Endothelial cell of umbilical vein (primary cell): ENCODE data around the gene ZDHHC14. TPM values are rescaled to one million over a fixed set of nuclear protein-coding genes. Genes with fewer than 3 reads are reported as not detected.

Source experiments
- BruUV-seq: library from RNA; stranded (reverse); fragments of 400-500 nt; replicated peaks from 2 replicates; lab custom pipeline; 2021; lab: Mats Ljungman, UMichigan
- CTCF ChIA-PET: fragments of 300-600, 350-600 bp; sonication (Branson Sonifier 250); formaldehyde crosslinking; loops from one replicate; lab custom pipeline; 2021; ENCODE audit warnings: antibody characterized with exemption, inconsistent platforms; lab: Charles Lee
- POLR2A ChIA-PET: fragments of 300-600, 350-600 bp; sonication (Branson Sonifier 250); formaldehyde crosslinking; loops from one replicate; lab custom pipeline; 2021; ENCODE audit warnings: antibody characterized with exemption, inconsistent platforms; lab: Charles Lee
- DNase-seq: peaks from one replicate; pipeline ENCODE4 v3.0.0-alpha.2; 2011; ENCODE audit warnings: low read depth, low spot score
- FAIRE-seq: peaks from 2 replicates; lab custom pipeline; 2011; peaks lifted over from hg19 to GRCh38; lab: Jason Lieb, UNC
- H2AFZ ChIP-seq: 2 replicates; pipeline ENCODE4 v1.6.0; 2012; ENCODE audit warnings: low read depth, low read length, control low read depth, inconsistent platforms
- H3K27ac ChIP-seq: 2 replicates; pipeline ENCODE4 v1.5.1; 2011; ENCODE audit warnings: low read depth, mild to moderate bottlenecking, control low read depth, low read length, moderate library complexity; ENCODE audit not compliant: insufficient read depth
- H3K27me3 ChIP-seq, 2 experiments: 2 replicates each; pipeline versions ENCODE4 v1.6.0 to v1.6.1; 2011; ENCODE audit warnings: low read length in 2 of 2, mixed read lengths in 1 of 2; ENCODE audit not compliant: control insufficient read depth in 2 of 2, insufficient read depth in 2 of 2
- H3K36me3 ChIP-seq, 2 experiments: 2 replicates in 1 of 2; 3 replicates in 1 of 2; pipeline ENCODE4 v1.5.1; 2011; ENCODE audit warnings: low read length in 2 of 2, mild to moderate bottlenecking in 1 of 2, moderate library complexity in 1 of 2; ENCODE audit not compliant: control insufficient read depth in 2 of 2, insufficient read depth in 2 of 2; ENCODE audit errors: extremely low read depth in 1 of 2
- H3K4me1 ChIP-seq: 3 replicates; pipeline ENCODE4 v1.5.1; 2011; ENCODE audit warnings: mild to moderate bottlenecking, low read length; ENCODE audit not compliant: control insufficient read depth, insufficient read depth; ENCODE audit errors: extremely low read depth
- H3K4me2 ChIP-seq: 2 replicates; pipeline ENCODE4 v1.6.1; 2011; ENCODE audit warnings: low read length, control low read depth, mixed read lengths; ENCODE audit not compliant: insufficient read depth
- H3K4me3 ChIP-seq, 3 experiments: fragments of 200-600 bp in 1 of 3; sonication (generic), shearing (Covaris generic) in 1 of 3; replicated peaks in 1 of 3; 2 replicates each; pipeline ENCODE4 v1.5.1; 2011 to 2016; ENCODE audit warnings: control low read depth in 3 of 3, low read length in 3 of 3, mild to moderate bottlenecking in 2 of 3, inconsistent platforms in 1 of 3, low read depth in 1 of 3, moderate library complexity in 1 of 3; ENCODE audit not compliant: insufficient read depth in 1 of 3
- H3K79me2 ChIP-seq: 2 replicates; pipeline ENCODE4 v1.6.0; 2012; ENCODE audit warnings: low read length, inconsistent platforms; ENCODE audit not compliant: control insufficient read depth, insufficient read depth
- H3K9ac ChIP-seq: replicated peaks from 2 replicates; pipeline ENCODE3; 2011; ENCODE audit warnings: low read length, control low read depth; ENCODE audit not compliant: insufficient read depth; ENCODE audit errors: extremely low read depth
- H3K9me1 ChIP-seq: replicated peaks from 3 replicates; pipeline ENCODE4 v1.6.0; 2011; ENCODE audit warnings: mild to moderate bottlenecking, low read length; ENCODE audit not compliant: control insufficient read depth, insufficient read depth; ENCODE audit errors: extremely low read depth
- H3K9me3 ChIP-seq: replicated peaks from 2 replicates; pipeline ENCODE4 v1.5.1; 2012; ENCODE audit warnings: low read length, inconsistent platforms; ENCODE audit not compliant: control insufficient read depth, insufficient read depth
- H4K20me1 ChIP-seq: replicated peaks from 2 replicates; pipeline ENCODE3; 2011; ENCODE audit warnings: mild to moderate bottlenecking, low read length; ENCODE audit not compliant: control insufficient read depth, insufficient read depth; ENCODE audit errors: extremely low read depth
- CTCF ChIP-seq, 2 donors: IDR thresholded peaks; 1 replicate in 1 of 2; 2 replicates in 1 of 2; pipeline ENCODE4 v1.5.1; 2011; ENCODE audit warnings: low read length in 2 of 2, mild to moderate bottlenecking in 2 of 2, moderate library complexity in 2 of 2, control low read depth in 1 of 2, inconsistent platforms in 1 of 2, low read depth in 1 of 2; ENCODE audit not compliant: insufficient read depth in 1 of 2; ENCODE audit errors: extremely low read depth in 1 of 2
- EZH2 ChIP-seq: IDR thresholded peaks from 2 replicates; pipeline ENCODE4 v1.6.1; 2012; ENCODE audit warnings: borderline replicate concordance, low read depth, mild to moderate bottlenecking, moderate library complexity, low read length, inconsistent platforms; ENCODE audit not compliant: severe bottlenecking
- FOS ChIP-seq: IDR thresholded peaks from 2 replicates; pipeline ENCODE4 v1.6.1; 2011; ENCODE audit warnings: mild to moderate bottlenecking, low read length, moderate library complexity, borderline replicate concordance; ENCODE audit not compliant: insufficient read depth
- GATA2 ChIP-seq: IDR thresholded peaks from 2 replicates; pipeline ENCODE4 v1.7.0; 2011; ENCODE audit warnings: low read depth, mild to moderate bottlenecking, moderate library complexity, mixed read lengths, low read length; ENCODE audit not compliant: insufficient read length, insufficient read depth
- JUN ChIP-seq: IDR thresholded peaks from 2 replicates; pipeline ENCODE4 v1.6.1; 2011; ENCODE audit warnings: borderline replicate concordance, low read depth; ENCODE audit not compliant: insufficient read length, insufficient read depth
- MAX ChIP-seq: IDR thresholded peaks from 2 replicates; pipeline ENCODE4 v1.6.1; 2011; ENCODE audit not compliant: insufficient read depth, insufficient read length
- MYC ChIP-seq: IDR thresholded peaks from one replicate; pipeline ENCODE4 v1.6.1; 2011; ENCODE audit warnings: mild to moderate bottlenecking, low read depth, low read length
- POLR2A ChIP-seq: IDR thresholded peaks from 2 replicates; pipeline ENCODE4 v1.6.1; 2012; ENCODE audit warnings: low read depth, mild to moderate bottlenecking, control low read depth, low read length
- POLR2AphosphoS5 ChIP-seq: IDR thresholded peaks from 2 replicates; pipeline ENCODE4 v1.6.1; 2012; ENCODE audit warnings: low read depth, mild to moderate bottlenecking, control low read depth, low read length, moderate library complexity; ENCODE audit not compliant: insufficient read depth
- dilution Hi-C: fragments of 300-500 bp; cut with MboI; formaldehyde crosslinking; loops from one replicate; pipeline ENCODE4 v1.15.0; 2019; ENCODE audit warnings: low sequenced_read_pairs; ENCODE audit not compliant: extremely low pct_ligation_motif_present
- intact Hi-C: fragments of 100-400 bp; cut with micrococcal nuclease; formaldehyde crosslinking; loops from one replicate; pipeline ENCODE4 v1.10.0; 2022
- polyA plus RNA-seq, 4 experiments: library from polyadenylated mRNA; depleted of rRNA in 3 of 4; stranded (reverse) in 3 of 4; unstranded in 1 of 4; fragments of >200 nt; gene quantifications; 2 replicates each; pipeline versions ENCODE4 v1.2.1 to v1.2.3, GENCODE V29; 2011 to 2012; ENCODE audit warnings: missing spikeins in 1 of 4
- total RNA-seq: library from RNA; stranded (reverse); gene quantifications from 2 replicates; pipeline ENCODE4 v1.2.3, GENCODE V29; 2021

Gene ZDHHC14
- total and polyA plus RNA-seq, 2 donors (not counting 3 experiments of a cell fraction or from before 2014, with no cell fraction given) = 23.0 to 25.6 TPM

- no peak for TF ChIP-seq MYC
- no peak for TF ChIP-seq POLR2AphosphoS5
- no peak for TF ChIP-seq FOS
- TF ChIP-seq JUN = no peak
- no peak for TF ChIP-seq CTCF (IDR thresholded peaks at IDR 0.05; ENCODE audit: extremely low read depth in 1 of 2, insufficient read depth in 1 of 2, low read depth in 1 of 2, low read length in 2 of 2)
- no peak for TF ChIP-seq GATA2
- TF ChIP-seq EZH2 = no peak
- no peak for TF ChIP-seq POLR2A
- TF ChIP-seq MAX = no peak
- H3K27ac ChIP-seq = no peak overlapping the region
- no peaks in the 10 kb centered on the region for H3K9me1 ChIP-seq
- no peaks in the 10 kb centered on the region for H4K20me1 ChIP-seq
- CTCF ChIA-PET = no interaction called here
- no peaks in the 10 kb centered on the region for H3K9me3 ChIP-seq
- no peaks in the 10 kb centered on the region for H3K4me1 ChIP-seq
- intact Hi-C loops (no loop called here), dilution Hi-C loops (no loop called here)
- H3K27me3 ChIP-seq = no peaks in the 10 kb centered on the region
- H3K79me2 ChIP-seq = no peaks in the 10 kb centered on the region
- no peak overlapping the region for H3K4me2 ChIP-seq
- H3K36me3 ChIP-seq = no peaks in the 10 kb centered on the region
- H2AFZ ChIP-seq = no peak overlapping the region
- H3K9ac ChIP-seq = no peak overlapping the region
- FAIRE-seq (no peak), DNase-seq (no peak)
- POLR2A ChIA-PET = no interaction called here
- BruUV-seq = no TSS peak
- no peak overlapping the region for H3K4me3 ChIP-seq
These were observed 175.2 kb downstream of the ZDHHC14 start for GRCh38 chr6:157556144-157556645.
